Right lobe of liver (tissue), 6 donors: ENCODE measurements around the gene CCDC50. TPM values are rescaled to one million over a fixed set of nuclear protein-coding genes. Genes with fewer than 3 reads are reported as not detected.

Experiments used
- ATAC-seq, 4 donors: fragments of 200-7000 bp; cut with Tn5 transposase; one replicate each; pipeline ENCODE4 v1.9.1; 2020; ENCODE audit warnings: mild to moderate bottlenecking in 4 of 4, moderate library complexity in 4 of 4
- DNase-seq, 3 donors: peaks; one replicate each; pipeline ENCODE4 v3.0.0-alpha.2; 2020
- H3K27ac ChIP-seq, 3 donors: fragments of 200-600 bp; one replicate each; pipeline ENCODE4 v1.8.0; 2022
- H3K27me3 ChIP-seq, 2 donors: fragments of 200-600 bp; one replicate each; pipeline ENCODE4 v1.8.0; 2022
- H3K36me3 ChIP-seq, 4 donors: fragments of 200-600 bp; sonication (generic) in 1 of 4; one replicate each; pipeline versions ENCODE4 v1.5.1 to v1.8.0; 2017 to 2022; ENCODE audit warnings: control low read depth in 1 of 4
- H3K4me1 ChIP-seq, 4 donors: fragments of 200-600 bp; sonication (generic) in 1 of 4; one replicate each; pipeline versions ENCODE4 v1.5.1 to v1.8.0; 2017 to 2022; ENCODE audit warnings: control low read depth in 1 of 4
- H3K4me3 ChIP-seq, 3 donors: fragments of 200-600 bp; one replicate each; pipeline ENCODE4 v1.8.0; 2022
- H3K9me3 ChIP-seq, 4 donors: fragments of 200-600 bp; sonication (generic) in 1 of 4; one replicate each; pipeline versions ENCODE4 v1.5.1 to v1.8.0; 2017 to 2022; ENCODE audit warnings: control low read depth in 1 of 4
- POLR2A ChIP-seq: fragments of 450-650 bp; IDR thresholded peaks from one replicate; pipeline ENCODE4 v1.6.1; 2017; ENCODE audit warnings: antibody characterized with exemption, mild to moderate bottlenecking
- WGBS: methylation state at CpG from one replicate; pipeline ENCODE4 v1.1.6; 2018; ENCODE audit warnings: low coverage, low lambda C conversion rate; ENCODE audit not compliant: insufficient coverage; ENCODE audit errors: missing lambda C conversion rate; 5-methylcytosine and 5-hydroxymethylcytosine counted together
- intact Hi-C, 2 donors: fragments of 100-400 bp; cut with DNase I; formaldehyde crosslinking; loops; one replicate each; pipeline versions ENCODE4 v1.11.2 to v1.14.1; 2022
- total RNA-seq, 6 experiments: library from RNA; depleted of rRNA in 2 of 6; stranded (reverse); fragments of >200 nt in 2 of 6; fragmentation: NEBNext Ultra II Directional in 3 of 6; extraction: Animal tissue kit (Norgen Biotek cat#: 25700) in 3 of 6; gene quantifications; one replicate each; pipeline versions ENCODE4 v1.1.0 to v1.2.4, GENCODE V29; 2016 to 2023
- TF ChIP-seq, protein P1 (sequence below), 4 donors: fragments of 200-600 bp in 3 of 4; fragments of 450-650 bp in 1 of 4; IDR thresholded peaks; one replicate each; pipeline versions ENCODE4 v1.5.1 to v1.8.0; 2016 to 2022; ENCODE audit warnings: antibody characterized with exemption in 4 of 4, mild to moderate bottlenecking in 2 of 4
- donor health status: DM: no; HTN: yes; CAD: no.
- donor health status: DM: no; HTN: no; CAD: no.
- donor health status: DM: no; HTN: no; CAD: no.
- donor health status: DM: no; HTN: yes; CAD: no.
- donor health status: DM: no; HTN: yes; CAD: no.

CCDC50 gene
- total RNA-seq, 6 experiments from 2014 or later: 36.1 to 96.3 (median 65.1) TPM

DNA sequence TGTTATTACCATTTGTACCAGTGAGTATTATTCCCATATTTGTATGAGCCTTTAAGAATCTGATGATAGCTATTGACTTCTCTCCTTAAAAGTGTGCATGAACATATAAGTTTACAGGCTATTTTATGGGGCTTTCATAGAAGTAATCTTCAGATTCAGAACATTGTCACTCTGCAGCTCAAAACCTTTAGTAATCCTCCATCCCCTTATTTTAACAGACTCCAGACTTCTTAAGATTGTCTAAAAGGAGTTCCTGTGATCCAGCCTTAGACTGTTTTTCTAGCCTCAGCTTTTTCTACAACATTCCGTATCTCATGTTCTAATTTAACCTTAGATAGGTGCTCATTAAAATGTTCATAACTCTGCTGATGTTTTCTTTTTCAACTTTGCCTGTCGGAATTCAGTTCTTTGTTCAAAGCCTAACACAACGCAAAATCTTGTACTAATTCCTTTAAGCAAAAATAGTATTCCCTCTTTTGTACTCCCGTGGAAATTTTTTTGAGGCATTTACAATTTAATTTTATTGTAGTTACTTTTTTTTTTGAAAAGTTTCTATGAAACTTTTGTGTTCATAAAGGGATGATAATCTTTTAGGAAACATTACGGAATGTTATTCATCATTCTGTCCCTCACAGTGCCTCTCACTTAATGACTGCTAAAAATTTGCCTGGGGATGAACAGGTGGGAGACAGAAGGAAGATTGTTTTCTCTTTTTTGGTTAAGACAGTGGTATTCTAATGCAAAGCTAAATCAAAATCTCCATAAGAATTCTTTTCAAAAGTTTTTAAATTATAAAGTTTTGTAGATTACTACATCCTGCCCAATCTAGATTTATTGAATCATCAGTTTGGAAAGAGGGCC, 39.8 kb downstream of the CCDC50 start:
- WGBS: 83% methylated on average over 5 of the region's 5 CpGs
- Histone ChIP-seq H3K36me3 (peaks cover 0 to 17% (median 7%) of the 10 kb centered on the region in 4 donors), H3K4me3 (no peak overlapping the region), H3K27ac (no peak overlapping the region), H3K27me3 (no peaks in the 10 kb centered on the region), H3K4me1 (no peaks in the 10 kb centered on the region), H3K9me3 (no peaks in the 10 kb centered on the region)
- intact Hi-C loops: no loop called here
- TF ChIP-seq, protein P1, sequence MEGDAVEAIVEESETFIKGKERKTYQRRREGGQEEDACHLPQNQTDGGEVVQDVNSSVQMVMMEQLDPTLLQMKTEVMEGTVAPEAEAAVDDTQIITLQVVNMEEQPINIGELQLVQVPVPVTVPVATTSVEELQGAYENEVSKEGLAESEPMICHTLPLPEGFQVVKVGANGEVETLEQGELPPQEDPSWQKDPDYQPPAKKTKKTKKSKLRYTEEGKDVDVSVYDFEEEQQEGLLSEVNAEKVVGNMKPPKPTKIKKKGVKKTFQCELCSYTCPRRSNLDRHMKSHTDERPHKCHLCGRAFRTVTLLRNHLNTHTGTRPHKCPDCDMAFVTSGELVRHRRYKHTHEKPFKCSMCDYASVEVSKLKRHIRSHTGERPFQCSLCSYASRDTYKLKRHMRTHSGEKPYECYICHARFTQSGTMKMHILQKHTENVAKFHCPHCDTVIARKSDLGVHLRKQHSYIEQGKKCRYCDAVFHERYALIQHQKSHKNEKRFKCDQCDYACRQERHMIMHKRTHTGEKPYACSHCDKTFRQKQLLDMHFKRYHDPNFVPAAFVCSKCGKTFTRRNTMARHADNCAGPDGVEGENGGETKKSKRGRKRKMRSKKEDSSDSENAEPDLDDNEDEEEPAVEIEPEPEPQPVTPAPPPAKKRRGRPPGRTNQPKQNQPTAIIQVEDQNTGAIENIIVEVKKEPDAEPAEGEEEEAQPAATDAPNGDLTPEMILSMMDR (IDR thresholded peaks at IDR 0.05): no peak
- no peak for TF ChIP-seq POLR2A
- no peak for ATAC-seq
- no peak for DNase-seq

DNA sequence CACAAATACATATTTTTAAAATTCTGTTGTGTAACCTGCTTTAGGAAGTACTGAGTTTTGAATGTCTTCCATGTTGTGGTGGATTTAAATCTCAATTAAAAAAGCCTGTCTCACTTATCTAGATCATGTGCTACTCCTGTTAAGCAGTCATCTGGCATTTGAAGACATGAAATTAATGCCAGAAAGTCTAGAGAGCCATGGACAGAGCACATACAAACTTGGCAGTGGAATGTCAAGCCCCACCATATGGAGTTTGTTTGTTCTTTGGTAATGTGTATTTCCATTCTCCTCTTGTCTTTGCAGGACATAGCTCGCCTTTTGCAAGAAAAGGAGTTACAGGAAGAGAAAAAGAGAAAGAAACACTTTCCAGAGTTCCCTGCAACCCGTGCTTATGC, 40.4 kb downstream of the CCDC50 start:
- DNase-seq: no peak
- Histone ChIP-seq H3K9me3 (no peaks in the 10 kb centered on the region), H3K36me3 (peaks cover 0 to 17% (median 9%) of the 10 kb centered on the region in 4 donors), H3K27ac (no peak overlapping the region), H3K4me3 (no peak overlapping the region), H3K27me3 (no peaks in the 10 kb centered on the region), H3K4me1 (no peaks in the 10 kb centered on the region)
- intact Hi-C loops: no loop called here
- TF ChIP-seq, protein P1 (IDR thresholded peaks at IDR 0.05): no peak
- TF ChIP-seq POLR2A: no peak
- 82% methylated on average over 2 of the region's 2 CpGs for WGBS
- ATAC-seq: peak in 1 of 4 donors; percentile 35

DNA sequence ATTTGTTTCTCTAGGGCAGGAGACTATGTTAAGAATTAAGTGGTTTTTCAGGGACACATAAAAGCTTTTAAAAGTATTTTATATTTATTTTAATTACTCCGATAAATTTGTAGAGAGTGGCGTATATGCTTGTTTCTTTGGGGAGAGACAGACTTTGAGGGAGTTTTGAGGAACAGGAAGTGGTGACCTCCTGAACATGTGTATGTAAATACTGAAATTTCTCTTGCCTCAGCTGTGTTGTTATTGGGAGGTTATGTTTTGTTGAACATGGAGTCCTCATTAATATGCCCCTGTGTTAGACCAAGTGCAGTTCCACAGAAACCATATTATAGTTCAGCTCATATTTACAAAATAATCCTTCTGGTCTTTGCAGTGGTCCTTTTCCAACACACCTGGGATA, 42.9 kb downstream of the CCDC50 start:
- no peak for DNase-seq
- Histone ChIP-seq H3K4me1 (no peaks in the 10 kb centered on the region), H3K27me3 (no peaks in the 10 kb centered on the region), H3K36me3 (peaks cover 0 to 23% (median 12%) of the 10 kb centered on the region in 4 donors), H3K9me3 (no peaks in the 10 kb centered on the region), H3K4me3 (no peak overlapping the region), H3K27ac (no peak overlapping the region)
- TF ChIP-seq, protein P1 (IDR thresholded peaks at IDR 0.05): no peak
- no peak for TF ChIP-seq POLR2A
- intact Hi-C loops: no loop called here
- 87% methylated on average over 2 of the region's 2 CpGs for WGBS
- ATAC-seq: no peak

DNA sequence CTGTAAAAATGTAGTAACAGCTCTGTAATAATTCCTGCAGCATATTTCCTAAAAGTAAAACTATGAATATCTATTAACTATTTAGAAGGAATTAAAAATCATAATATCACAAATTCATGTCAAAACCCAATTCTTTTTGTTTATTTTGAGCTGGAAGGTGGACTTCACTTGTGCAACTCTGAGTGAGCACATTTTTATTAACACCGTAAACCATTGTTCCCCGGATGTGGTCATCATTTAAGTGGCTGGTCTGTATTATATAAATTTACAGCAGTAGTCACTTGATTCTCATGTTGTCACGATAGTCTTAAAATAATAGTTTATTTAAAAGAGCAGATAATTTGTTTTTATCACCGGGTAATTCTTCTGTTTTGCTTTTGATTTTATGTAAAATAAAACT, 44.1 kb downstream of the CCDC50 start:
- no peaks in the 10 kb centered on the region for H3K4me1 ChIP-seq
- WGBS: 91% methylated on average over 4 of the region's 4 CpGs
- no peaks in the 10 kb centered on the region for H3K9me3 ChIP-seq
- intact Hi-C loops: no loop called here
- peaks cover 0 to 23% (median 12%) of the 10 kb centered on the region in 4 donors for H3K36me3 ChIP-seq
- H3K27me3 ChIP-seq: no peaks in the 10 kb centered on the region
- TF ChIP-seq POLR2A: no peak
- TF ChIP-seq, protein P1 (IDR thresholded peaks at IDR 0.05): no peak
- ATAC-seq: no peak
- no peak overlapping the region for H3K27ac ChIP-seq
- H3K4me3 ChIP-seq: no peak overlapping the region
- DNase-seq: no peak
